Ascending aorta (tissue), 2 donors: ENCODE results near the gene UTP25. TPM values are rescaled to one million over a fixed set of nuclear protein-coding genes. Genes with fewer than 3 reads are reported as not detected.

Source experiments
- DNase-seq, 2 donors: peaks; one replicate each; pipeline ENCODE4 v3.0.0-alpha.2; 2019; ENCODE audit warnings: low spot score in 2 of 2
- H3K27ac ChIP-seq, 2 donors: fragments of 200-600 bp; sonication (generic); one replicate each; pipeline ENCODE4 v1.5.1; 2016 to 2017; ENCODE audit warnings: mild to moderate bottlenecking in 1 of 2
- H3K27me3 ChIP-seq: fragments of 200-600 bp; sonication (generic); one replicate; pipeline ENCODE4 v1.5.1; 2017
- H3K36me3 ChIP-seq, 2 donors: fragments of 200-600 bp; sonication (generic); one replicate each; pipeline ENCODE4 v1.5.1; 2016
- H3K4me1 ChIP-seq, 2 donors: fragments of 200-600 bp; sonication (generic); one replicate each; pipeline ENCODE4 v1.5.1; 2016 to 2017; ENCODE audit warnings: mild to moderate bottlenecking in 1 of 2
- H3K4me3 ChIP-seq, 2 donors: fragments of 200-600 bp; sonication (generic); one replicate each; pipeline ENCODE4 v1.5.1; 2016 to 2017; ENCODE audit warnings: mild to moderate bottlenecking in 1 of 2
- H3K9me3 ChIP-seq, 2 donors: fragments of 200-600 bp; sonication (generic); one replicate each; pipeline ENCODE4 v1.5.1; 2016
- CTCF ChIP-seq, 3 experiments: fragments of 200-600 bp in 2 of 3; fragments of 450-650 bp in 1 of 3; sonication (generic) in 2 of 3; IDR thresholded peaks; one replicate each; pipeline ENCODE4 v1.5.1; 2016 to 2019; ENCODE audit warnings: antibody characterized with exemption in 3 of 3, mild to moderate bottlenecking in 1 of 3, moderate library complexity in 1 of 3
- intact Hi-C: fragments of 100-400 bp; cut with DNase I; formaldehyde crosslinking; loops from one replicate; pipeline ENCODE4 v1.15.1; 2023
- total RNA-seq: library from RNA; depleted of rRNA; stranded (reverse); fragments of >200 nt; gene quantifications from one replicate; pipeline ENCODE4 v1.1.0, GENCODE V29; 2016

The UTP25 gene
- total RNA-seq, 1 donor from 2014 or later, result 3.6 TPM

DNA sequence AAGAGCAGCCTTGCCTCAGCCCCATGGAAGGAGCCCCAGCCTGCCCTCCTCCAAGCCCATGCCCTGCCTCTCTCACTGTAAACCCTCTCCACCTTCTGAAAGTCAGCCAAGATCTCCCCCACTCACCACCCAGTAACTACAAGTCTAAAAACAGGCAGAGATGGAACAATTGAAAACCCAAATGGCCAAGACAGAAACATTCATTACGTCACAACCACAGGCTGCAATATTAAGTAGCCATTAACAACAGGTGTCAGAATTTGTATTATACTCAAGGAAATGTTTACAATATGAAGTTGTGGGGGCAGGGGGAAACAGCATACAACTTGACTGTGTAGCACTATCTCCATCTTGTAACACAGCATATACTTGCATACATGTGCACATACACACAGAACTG is 24.2 kb upstream of the UTP25 start:
- Histone ChIP-seq H3K27ac (no peak overlapping the region), H3K4me3 (no peak overlapping the region), H3K4me1 (peaks cover 0 to 16% of the 10 kb centered on the region in 2 donors), H3K36me3 (no peaks in the 10 kb centered on the region), H3K9me3 (no peaks in the 10 kb centered on the region), H3K27me3 (no peaks in the 10 kb centered on the region)
- DNase-seq, result no peak
- TF ChIP-seq CTCF (IDR thresholded peaks at IDR 0.05), result no peak
- intact Hi-C loops, result no loop called here

DNA sequence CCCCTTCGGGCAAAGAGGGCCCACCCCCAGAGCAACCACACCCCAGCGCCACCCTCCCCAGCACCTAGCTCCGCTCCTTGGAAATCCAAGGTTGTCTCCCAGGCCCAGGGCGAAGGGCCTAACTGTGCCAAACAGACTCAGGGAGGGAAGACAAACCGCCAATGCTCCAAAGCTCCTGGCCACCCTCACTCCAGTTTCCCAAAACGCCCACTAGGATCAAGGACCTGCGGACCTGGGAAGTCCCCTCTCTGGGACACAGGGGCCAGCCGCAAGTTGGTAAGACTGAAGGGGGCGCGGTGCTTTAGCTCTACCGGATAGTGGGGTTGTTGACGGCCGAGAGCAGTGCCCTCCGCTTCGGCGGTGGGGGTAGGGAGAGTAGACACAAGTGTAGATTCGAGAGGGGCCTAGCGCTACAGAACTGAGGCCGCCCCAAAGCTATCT is 22.4 kb upstream of the UTP25 start:
- H3K4me1 ChIP-seq, result peaks cover 0 to 16% of the 10 kb centered on the region in 2 donors

DNA sequence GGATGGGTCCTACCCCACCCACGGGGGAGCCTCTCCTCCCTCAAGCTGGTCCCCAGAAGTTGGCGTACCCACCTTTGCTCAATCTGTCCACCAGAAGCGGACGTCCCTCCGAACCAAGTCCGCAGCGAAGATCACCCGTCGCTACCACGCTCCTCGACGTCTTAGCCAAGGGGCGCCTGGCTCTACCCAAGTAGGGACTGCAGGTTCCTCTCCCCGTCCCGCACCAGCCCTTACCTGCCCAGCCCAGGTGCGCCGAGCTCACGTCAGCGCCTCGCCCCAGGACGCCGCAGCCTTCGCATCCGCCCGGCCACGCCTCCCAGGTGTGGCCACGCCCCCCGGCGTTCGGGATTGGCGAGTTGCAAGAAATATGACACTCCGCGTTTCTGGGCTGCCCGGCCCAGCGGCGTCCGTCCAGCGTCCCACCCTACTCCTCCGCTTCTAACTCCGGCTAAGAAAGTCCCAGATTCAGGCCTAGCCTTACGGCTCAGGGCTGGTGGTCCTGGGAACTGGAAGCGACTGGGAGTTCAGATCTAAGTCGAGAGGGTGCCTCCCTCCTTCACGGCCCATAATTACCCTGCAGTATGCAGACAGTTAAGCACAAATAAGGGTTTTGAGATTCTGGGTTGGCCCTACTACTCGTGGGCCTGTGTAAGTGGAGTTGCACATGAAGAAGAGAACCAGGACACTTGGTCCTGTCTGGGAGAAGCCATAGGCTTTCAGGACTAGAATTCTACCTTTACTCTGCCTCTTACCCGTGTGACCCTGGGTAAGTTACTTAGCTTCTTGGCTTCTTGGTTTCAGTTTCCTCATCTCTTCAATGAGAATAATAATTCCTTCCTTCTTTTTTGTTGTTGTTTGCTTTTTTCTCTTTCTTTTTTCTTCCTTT is 21.7 kb upstream of the UTP25 start, which contains the start of gene IRF6:
TSS of gene IRF6 (minus strand) at position 268 of the 886 bp plus-strand sequence. CDS start 4,729 bp downstream, outside the sequence.
- Histone ChIP-seq H3K9me3 (no peaks in the 10 kb centered on the region), H3K4me1 (peaks cover 0 to 12% of the 10 kb centered on the region in 2 donors), H3K4me3 (peak within 1 kb of the TSS; percentile 51 to 65), H3K36me3 (no peaks in the 10 kb centered on the region), H3K27ac (no peak within 1 kb of the TSS), H3K27me3 (no peaks in the 10 kb centered on the region)
- intact Hi-C loops, result no loop called here
- DNase-seq, result peak in 1 of 2 donors; percentile 84
- TF ChIP-seq CTCF (IDR thresholded peaks at IDR 0.05), result no peak

More for the DNA sequence above, 22.4 kb upstream of the UTP25 start:
- no peaks in the 10 kb centered on the region for H3K27me3 ChIP-seq
- no peak for DNase-seq
- no peak overlapping the region for H3K27ac ChIP-seq
- H3K4me3 ChIP-seq, result peak overlapping the region; percentile 51 to 65
- no peaks in the 10 kb centered on the region for H3K36me3 ChIP-seq
- intact Hi-C loops, result no loop called here
- TF ChIP-seq CTCF (IDR thresholded peaks at IDR 0.05), result no peak
- H3K9me3 ChIP-seq, result no peaks in the 10 kb centered on the region

DNA sequence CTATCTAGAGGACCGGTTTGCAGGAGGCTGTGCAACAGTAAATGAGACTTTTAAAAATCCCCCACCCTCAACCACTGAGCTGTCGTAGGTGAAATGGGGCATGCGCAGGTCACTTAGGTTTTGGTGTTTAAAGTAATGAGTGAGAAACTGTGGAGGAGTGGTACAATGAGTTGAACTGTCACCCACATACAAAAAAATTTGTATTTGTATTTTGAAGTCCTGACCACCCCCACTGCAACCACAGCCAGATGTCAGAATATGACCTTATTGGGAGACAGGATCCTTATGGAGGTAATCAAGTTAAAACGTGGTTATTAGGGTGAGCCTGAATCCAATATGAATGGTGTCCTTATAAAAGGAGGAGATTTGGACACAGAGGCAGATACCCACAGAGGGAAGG is 20.3 kb upstream of the UTP25 start:
- intact Hi-C loops, result no loop called here
- H3K27ac ChIP-seq, result no peak overlapping the region
- DNase-seq, result peak in 1 of 2 donors; percentile 2
- no peaks in the 10 kb centered on the region for H3K9me3 ChIP-seq
- peaks cover 0 to 6% of the 10 kb centered on the region in 2 donors for H3K4me1 ChIP-seq
- TF ChIP-seq CTCF (IDR thresholded peaks at IDR 0.05), result no peak
- no peaks in the 10 kb centered on the region for H3K27me3 ChIP-seq
- H3K4me3 ChIP-seq, result no peak overlapping the region
- no peaks in the 10 kb centered on the region for H3K36me3 ChIP-seq

GRCh38 chr1:209808059-209808581 is 19.7 kb upstream of the UTP25 start:
- intact Hi-C loops, result no loop called here

More at GRCh38 chr1:209808059-209808581, 19.7 kb upstream of the UTP25 start:
- no peak overlapping the region for H3K4me3 ChIP-seq
- H3K4me1 ChIP-seq, result peaks cover 0 to 4% of the 10 kb centered on the region in 2 donors
- H3K27me3 ChIP-seq, result no peaks in the 10 kb centered on the region
- peak in 1 of 2 donors; percentile 64 for DNase-seq
- no peak overlapping the region for H3K27ac ChIP-seq
- no peaks in the 10 kb centered on the region for H3K9me3 ChIP-seq
- TF ChIP-seq CTCF (IDR thresholded peaks at IDR 0.05), result no peak
- H3K36me3 ChIP-seq, result no peaks in the 10 kb centered on the region
